ENCODE data around the gene KMT2A. TPM values are rescaled to one million over a fixed set of nuclear protein-coding genes. Genes with fewer than 3 reads are reported as not detected.

Gene KMT2A
- total and polyA plus RNA-seq, 2 experiments from 2014 or later = 34.3 to 72.2 TPM

- TF ChIP-seq ZNF331 (CRISPR knock-in tag; IDR thresholded peaks at IDR 0.05; ENCODE audit: low read depth) = no peak
- no peak for TF ChIP-seq CREB1 (CRISPR knock-in tag; IDR thresholded peaks at IDR 0.05; ENCODE audit: low read depth)
- TF ChIP-seq POLR2AphosphoS5 (IDR thresholded peaks at IDR 0.05; ENCODE audit: low read depth) = no peak
- TF ChIP-seq EZH2phosphoT487 (IDR thresholded peaks at IDR 0.05; ENCODE audit: unreplicated experiment) = no peak
- no peak for TF ChIP-seq JUNB (IDR thresholded peaks at IDR 0.05; ENCODE audit: unreplicated experiment)
- TF ChIP-seq NANOG (IDR thresholded peaks at IDR 0.05; ENCODE audit: borderline replicate concordance) = no peak
- TF ChIP-seq CTCF (conservative IDR thresholded peaks at IDR 0.05; ENCODE audit: low read depth in 2 of 2) = no peak
- TF ChIP-seq ETS1 (IDR thresholded peaks at IDR 0.05) = no peak
- TF ChIP-seq REST (IDR thresholded peaks at IDR 0.05; ENCODE audit: unreplicated experiment) = no peak
- TF ChIP-seq EZH2 (IDR thresholded peaks at IDR 0.05; ENCODE audit: low read depth, unreplicated experiment) = no peak
- TF ChIP-seq ZNF114 (CRISPR knock-in tag; IDR thresholded peaks at IDR 0.05) = no peak
- TF ChIP-seq STAT1 (IDR thresholded peaks at IDR 0.05; ENCODE audit: unreplicated experiment) = no peak
- no peak for TF ChIP-seq ZNF462 (CRISPR knock-in tag; IDR thresholded peaks at IDR 0.05)
- ATAC-seq = no peak
- Mint-ChIP-seq H3K9me3 (no peaks in the 10 kb centered on the region), H3K4me3 (no peak overlapping the region), H3K36me3 (ENCODE audit: low read depth) (peaks cover 36% of the 10 kb centered on the region), H3K4me1 (no peaks in the 10 kb centered on the region), H3K27me3 (ENCODE audit: insufficient read depth, low read depth, poor library complexity) (no peaks in the 10 kb centered on the region), H3K27ac (no peak overlapping the region)
- peaks cover 25% of the 10 kb centered on the region; the same call in 1 of the 2 replicates for H3K36me3 ChIP-seq (ENCODE audit: insufficient read depth)
- no peaks in the 10 kb centered on the region for H3K4me1 ChIP-seq (ENCODE audit: insufficient read depth)
- H3F3A ChIP-seq (replicated peaks; ENCODE audit: low read depth) = peaks cover 13% of the 10 kb centered on the region; the same call in 1 of the 2 replicates
- H3K79me2 ChIP-seq (replicated peaks; ENCODE audit: insufficient read depth) = peaks cover 78% of the 10 kb centered on the region
- no peak overlapping the region for H3K27ac ChIP-seq (ENCODE audit: low read depth)
- no peak overlapping the region for H3K4me2 ChIP-seq
- no peaks in the 10 kb centered on the region for H3K9me2 ChIP-seq (ENCODE audit: insufficient read depth)
- no peak overlapping the region for H2AFZ ChIP-seq
- H3K27me3 ChIP-seq (ENCODE audit: insufficient read depth) = no peaks in the 10 kb centered on the region
- no peak overlapping the region for H3K4me3 ChIP-seq
- no peak for DNase-seq (ENCODE audit: low spot score)
- peaks cover 37% of the 10 kb centered on the region for H4K20me1 ChIP-seq (replicated peaks; ENCODE audit: insufficient read depth)
These were observed 34.7 kb downstream of the KMT2A start for GRCh38 chr11:118471030-118471429.
